BE2C (cell line): ENCODE data around the gene PCDHA5.

Experiments used
- DNase-seq: peaks from one replicate; pipeline ENCODE4 v3.0.0-alpha.2; 2020
- H3K27me3 ChIP-seq: fragments of 250-450 bp; sonication (Bioruptor Pico); 2 replicates; pipeline ENCODE4 v1.5.1; 2020; ENCODE audit warnings: mild to moderate bottlenecking
- H3K36me3 ChIP-seq: fragments of 250-450 bp; sonication (Bioruptor Pico); 2 replicates; pipeline ENCODE4 v1.5.1; 2020; ENCODE audit warnings: mild to moderate bottlenecking
- H3K4me1 ChIP-seq: fragments of 250-450 bp; sonication (Bioruptor Pico); 2 replicates; pipeline ENCODE4 v1.5.1; 2020
- H3K4me3 ChIP-seq: 2 replicates; pipeline ENCODE4 v1.5.1; 2011; ENCODE audit warnings: low read depth, low read length
- H3K9me3 ChIP-seq: fragments of 250-450 bp; sonication (Bioruptor Pico); 2 replicates; pipeline ENCODE4 v1.5.1; 2020
- CTCF ChIP-seq: IDR thresholded peaks from 2 replicates; pipeline ENCODE4 v1.5.1; 2012; ENCODE audit warnings: mild to moderate bottlenecking, low read depth, low read length

Gene PCDHA5

GRCh38 chr5:140857177-140857986, 36.0 kb downstream of the PCDHA5 start:
- no peak for DNase-seq
- H3K27me3 ChIP-seq, result no peaks in the 10 kb centered on the region
- no peak overlapping the region for H3K4me3 ChIP-seq
- H3K9me3 ChIP-seq, result no peaks in the 10 kb centered on the region; the same call in 1 of the 2 replicates
- no peaks in the 10 kb centered on the region; the same call in 1 of the 2 replicates for H3K36me3 ChIP-seq
- no peaks in the 10 kb centered on the region for H3K4me1 ChIP-seq
- no peak for TF ChIP-seq CTCF

- no peaks in the 10 kb centered on the region; the same call in none of the 2 replicates for H3K36me3 ChIP-seq
- H3K4me3 ChIP-seq, result no peak overlapping the region
- H3K9me3 ChIP-seq, result no peaks in the 10 kb centered on the region; the same call in 1 of the 2 replicates
- no peaks in the 10 kb centered on the region for H3K27me3 ChIP-seq
- DNase-seq, result no peak
- no peaks in the 10 kb centered on the region for H3K4me1 ChIP-seq
- TF ChIP-seq CTCF, result no peak
These were observed 36.5 kb downstream of the PCDHA5 start for GRCh38 chr5:140857987-140858240.

- DNase-seq, result no peak
- H3K9me3 ChIP-seq, result no peaks in the 10 kb centered on the region; the same call in 1 of the 2 replicates
- no peak for TF ChIP-seq CTCF
- H3K4me3 ChIP-seq, result no peak overlapping the region
- no peaks in the 10 kb centered on the region for H3K4me1 ChIP-seq
- no peaks in the 10 kb centered on the region for H3K27me3 ChIP-seq
- H3K36me3 ChIP-seq, result no peaks in the 10 kb centered on the region; the same call in none of the 2 replicates
These were observed 41.3 kb downstream of the PCDHA5 start for GRCh38 chr5:140862441-140863295.

DNA sequence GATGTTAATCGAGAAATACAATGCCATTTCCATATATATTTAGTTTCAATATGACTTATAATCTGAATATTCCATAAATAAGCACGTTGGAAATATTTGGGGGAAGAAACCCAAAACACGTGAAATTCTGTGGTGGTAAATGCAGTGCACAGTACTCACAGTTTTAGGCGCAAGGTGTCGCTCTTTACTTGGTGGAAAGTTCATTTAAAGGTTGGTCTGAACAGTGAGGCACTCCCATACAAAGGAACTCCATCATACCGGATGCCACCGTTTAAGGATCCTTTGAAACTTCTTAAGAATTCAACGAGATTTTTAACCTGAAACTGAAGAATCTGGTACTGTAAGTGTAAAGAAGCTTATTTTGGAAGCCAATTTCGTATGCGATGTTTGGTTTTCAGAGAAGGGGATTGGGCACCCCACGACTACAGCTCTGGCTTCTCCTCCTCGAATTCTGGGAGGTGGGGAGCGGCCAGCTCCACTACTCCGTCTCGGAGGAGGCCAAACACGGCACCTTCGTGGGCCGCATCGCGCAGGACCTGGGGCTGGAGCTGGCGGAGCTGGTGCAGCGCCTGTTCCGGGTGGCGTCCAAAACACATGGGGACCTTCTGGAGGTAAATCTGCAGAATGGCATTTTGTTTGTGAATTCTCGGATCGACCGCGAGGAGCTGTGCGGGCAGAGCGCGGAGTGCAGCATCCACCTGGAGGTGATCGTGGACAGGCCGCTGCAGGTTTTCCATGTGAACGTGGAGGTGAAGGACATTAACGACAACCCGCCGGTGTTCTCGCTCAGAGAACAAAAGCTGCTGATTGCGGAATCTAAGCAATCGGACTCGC, 47.5 kb downstream of the PCDHA5 start, which contains the start of gene PCDHA11:
PCDHA11 (plus strand) TSS at position 237 of the 834 bp plus-strand sequence; CDS start at position 384, 147 bp downstream.
- H3K4me3 ChIP-seq, result peak within 1 kb of the TSS; percentile 66
- no peaks in the 10 kb centered on the region for H3K9me3 ChIP-seq
- peak; percentile 72 for TF ChIP-seq CTCF
- no peaks in the 10 kb centered on the region for H3K4me1 ChIP-seq
- DNase-seq, result peak; percentile 55
- no peaks in the 10 kb centered on the region for H3K27me3 ChIP-seq
- peaks cover 3% of the 10 kb centered on the region for H3K36me3 ChIP-seq

DNA sequence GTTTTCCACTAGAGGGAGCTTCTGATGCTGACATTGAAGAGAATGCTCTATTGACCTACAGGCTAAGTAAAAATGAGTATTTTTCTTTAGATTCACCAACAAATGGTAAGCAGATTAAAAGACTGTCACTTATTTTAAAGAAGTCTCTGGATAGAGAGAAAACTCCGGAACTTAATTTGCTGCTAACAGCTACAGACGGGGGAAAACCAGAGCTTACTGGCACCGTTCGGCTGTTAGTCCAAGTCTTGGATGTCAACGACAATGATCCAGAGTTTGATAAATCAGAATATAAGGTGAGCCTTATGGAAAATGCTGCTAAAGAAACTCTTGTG, 48.1 kb downstream of the PCDHA5 start:
- Histone ChIP-seq H3K9me3 (no peaks in the 10 kb centered on the region), H3K27me3 (no peaks in the 10 kb centered on the region), H3K4me1 (no peaks in the 10 kb centered on the region), H3K4me3 (peak overlapping the region; percentile 66), H3K36me3 (peaks cover 3% of the 10 kb centered on the region)
- TF ChIP-seq CTCF, result peak; percentile 73
- DNase-seq, result no peak
